Left kidney (tissue), 2 donors: ENCODE measurements around the gene ALDH1A2. TPM values are rescaled to one million over a fixed set of nuclear protein-coding genes. Genes with fewer than 3 reads are reported as not detected.

ENCODE experiments used
- DNase-seq: peaks from one replicate; pipeline ENCODE4 v3.0.0-alpha.2; 2013
- polyA plus RNA-seq: library from polyadenylated mRNA; unstranded; fragments of 120-200 nt; gene quantifications from one replicate; pipeline ENCODE4 v1.2.1, GENCODE V29; 2013; ENCODE audit not compliant: insufficient read length

The ALDH1A2 gene
- polyA plus RNA-seq, 1 donor, result 284 TPM

DNA sequence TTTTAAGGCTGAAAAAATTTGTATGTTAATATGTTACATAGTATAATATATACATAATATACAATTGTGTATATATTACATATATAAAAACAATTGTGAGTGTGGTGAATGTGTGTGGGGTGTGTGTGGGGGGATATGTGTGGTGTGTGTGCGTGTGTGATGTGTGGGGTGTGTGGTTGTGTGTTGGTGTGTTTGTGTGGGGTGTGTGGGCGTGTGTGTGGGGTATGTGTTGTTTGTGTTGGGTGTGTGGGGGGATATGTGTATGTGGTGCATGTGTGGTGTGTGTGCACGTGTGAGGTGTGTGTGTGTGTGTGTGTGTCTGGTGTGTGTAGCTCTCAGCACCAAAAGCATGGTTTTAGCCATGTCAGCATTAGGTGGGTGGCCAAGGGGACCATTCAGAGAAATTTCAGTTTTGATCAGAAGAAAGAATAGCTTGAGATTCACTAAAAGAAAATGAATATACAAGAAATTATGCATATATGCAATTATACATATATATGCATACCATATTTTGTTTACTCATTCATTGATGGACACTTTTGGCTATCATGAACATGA lies 118.9 kb downstream of the ALDH1A2 start:
- DNase-seq, result no peak

DNA sequence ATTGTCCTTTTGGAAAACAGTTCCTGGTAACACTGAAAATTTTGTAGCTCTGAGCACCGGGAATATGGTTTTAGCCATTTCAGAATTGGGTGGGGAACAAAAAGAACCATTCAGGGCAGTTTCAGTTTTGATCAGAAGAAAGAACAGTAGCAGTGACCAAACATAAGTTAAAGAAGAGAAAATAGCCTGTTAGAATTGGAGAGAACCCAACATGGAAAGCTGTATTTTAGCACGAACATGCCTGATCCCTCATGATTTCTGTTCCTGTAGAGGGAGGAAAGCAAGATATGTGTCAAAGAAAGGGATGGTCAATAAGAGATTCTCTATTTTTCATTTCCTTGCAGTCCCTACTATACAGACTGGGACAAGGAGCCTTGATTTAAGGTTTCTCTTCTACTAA lies 119.9 kb downstream of the ALDH1A2 start:
- no peak for DNase-seq

DNA sequence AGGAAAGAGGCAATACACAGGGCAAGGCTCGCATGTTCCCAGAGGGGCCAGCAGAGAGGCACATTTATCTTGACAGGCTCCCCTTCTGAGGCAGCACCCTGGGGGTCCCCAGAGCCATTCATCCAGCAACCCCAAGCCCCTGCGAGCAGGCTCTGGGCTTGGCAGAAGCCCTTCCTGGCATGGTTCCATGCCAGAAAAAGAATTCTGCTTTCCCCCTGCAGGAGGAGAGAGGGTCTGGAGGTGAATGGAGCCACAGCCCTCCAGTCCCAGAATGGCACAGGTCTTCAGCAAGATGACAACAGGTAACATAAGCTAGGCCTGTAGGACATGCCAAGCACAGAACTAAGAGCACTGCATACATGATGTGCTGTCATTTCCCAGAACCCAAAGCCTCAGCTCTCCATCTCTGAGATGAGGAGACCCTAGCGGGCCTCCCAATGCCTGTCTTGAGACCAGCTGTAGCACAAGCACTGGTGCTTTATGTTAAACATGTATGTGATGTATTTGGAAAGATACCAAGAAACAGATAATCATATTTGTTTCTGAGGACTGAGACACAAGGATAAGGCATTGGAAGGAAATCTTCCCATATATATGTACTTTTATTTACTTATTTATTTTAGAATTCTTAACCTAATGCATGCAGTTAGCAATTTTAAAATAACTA lies 121.6 kb downstream of the ALDH1A2 start:
- DNase-seq, result no peak

DNA sequence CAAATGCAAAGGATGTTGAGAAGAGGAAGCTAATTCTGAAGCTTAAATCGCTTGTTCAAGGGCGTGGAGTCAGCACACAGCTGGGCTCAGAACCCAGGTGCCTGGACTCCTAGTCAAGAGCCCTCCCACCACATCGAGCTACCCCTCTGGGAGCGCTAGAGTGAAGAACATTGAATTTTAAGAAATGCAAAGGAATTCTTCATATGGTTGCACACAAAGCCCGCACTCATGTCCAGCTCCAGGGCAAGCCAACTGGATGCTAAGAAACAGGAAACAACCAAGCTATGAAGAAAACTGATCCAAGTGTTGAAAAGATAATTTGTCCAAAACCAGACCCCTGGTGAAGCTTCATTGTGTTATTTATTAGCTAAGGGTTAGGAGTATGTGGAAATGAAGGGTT lies 122.3 kb downstream of the ALDH1A2 start:
- no peak for DNase-seq

DNA sequence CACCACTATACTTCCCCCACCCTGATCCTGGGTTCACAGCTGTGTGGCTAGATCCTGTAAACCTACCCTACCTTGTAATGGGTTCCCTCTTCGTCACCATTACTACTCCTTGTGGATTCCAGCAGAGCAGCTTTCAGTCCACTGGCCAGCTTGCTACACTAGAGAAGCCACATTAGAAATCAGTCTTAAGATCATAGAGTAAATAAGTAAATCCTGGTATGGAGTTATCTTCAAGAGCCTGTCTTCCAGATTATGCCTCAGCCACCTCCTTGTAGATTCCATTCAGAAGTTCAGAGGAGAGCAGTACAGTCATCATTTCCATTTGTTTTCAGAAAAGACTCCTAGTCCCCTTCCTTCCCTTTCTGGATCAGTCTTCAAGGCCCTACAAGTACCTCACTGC lies 123.7 kb downstream of the ALDH1A2 start:
- DNase-seq, result no peak

DNA sequence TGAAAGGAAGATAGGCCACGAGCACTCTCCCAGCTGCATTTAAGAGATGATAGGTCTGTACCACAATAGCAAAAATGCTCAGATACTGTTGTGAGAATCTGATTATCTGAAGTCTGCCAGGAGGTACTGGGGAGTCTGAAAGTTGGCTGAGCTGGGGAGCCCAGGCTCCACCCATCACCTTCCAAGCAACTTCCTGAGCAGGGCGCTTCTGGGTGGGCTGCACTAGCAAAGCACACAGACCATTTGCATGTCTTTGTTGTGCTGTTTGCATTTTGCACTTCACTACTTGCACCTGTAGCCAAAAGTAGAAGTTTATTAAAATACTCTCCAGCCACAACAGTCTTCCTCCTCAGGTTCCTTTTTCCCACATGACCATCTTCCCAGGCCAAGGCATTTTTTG lies 133.2 kb downstream of the ALDH1A2 start:
- DNase-seq, result no peak

DNA sequence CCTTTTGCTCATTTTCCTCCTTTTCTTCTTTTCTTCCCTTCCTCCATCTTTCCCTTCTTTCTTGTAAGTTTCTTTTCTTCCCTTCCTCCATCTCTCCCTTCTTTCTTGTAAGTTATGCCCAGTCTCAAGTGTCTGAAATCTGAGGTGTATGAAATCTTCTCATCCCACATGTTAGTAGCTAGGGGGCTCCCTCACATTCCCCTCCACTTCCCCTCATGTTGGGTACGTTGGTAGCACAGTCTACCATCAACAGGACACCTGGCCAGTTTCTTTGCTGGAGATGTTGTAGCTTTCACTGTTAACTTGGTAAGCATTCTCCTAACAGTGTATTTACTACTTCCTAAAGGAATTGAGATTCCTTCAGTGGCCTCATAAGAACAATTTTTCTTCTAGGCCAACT lies 133.9 kb downstream of the ALDH1A2 start:
- DNase-seq, result no peak

DNA sequence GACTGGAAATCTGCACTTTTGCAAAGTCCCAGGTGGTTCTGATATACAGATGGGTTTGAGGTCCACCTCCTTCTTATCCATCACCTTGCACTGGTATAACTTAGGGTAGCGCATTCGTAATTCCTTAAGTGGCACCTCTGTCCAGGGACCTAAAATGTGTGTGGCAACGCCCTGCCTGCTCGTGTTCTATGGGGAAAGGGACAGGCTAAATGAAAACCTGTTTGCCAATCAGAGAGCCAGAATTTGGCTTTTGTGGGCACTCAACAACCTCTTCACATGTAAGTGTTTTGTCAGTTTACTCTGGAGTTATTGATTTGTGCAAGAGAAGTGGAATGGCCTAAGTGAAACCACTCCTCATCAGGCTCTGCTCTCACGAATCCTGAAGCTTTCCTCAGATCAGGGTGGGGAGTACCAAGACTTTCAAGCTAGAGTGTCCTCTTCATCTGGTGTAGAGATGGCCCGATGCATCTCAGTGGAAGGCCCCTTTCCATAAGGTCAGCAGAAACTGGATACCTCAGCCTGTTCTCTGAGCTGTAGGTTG lies 138.3 kb downstream of the ALDH1A2 start:
- DNase-seq, result no peak

DNA sequence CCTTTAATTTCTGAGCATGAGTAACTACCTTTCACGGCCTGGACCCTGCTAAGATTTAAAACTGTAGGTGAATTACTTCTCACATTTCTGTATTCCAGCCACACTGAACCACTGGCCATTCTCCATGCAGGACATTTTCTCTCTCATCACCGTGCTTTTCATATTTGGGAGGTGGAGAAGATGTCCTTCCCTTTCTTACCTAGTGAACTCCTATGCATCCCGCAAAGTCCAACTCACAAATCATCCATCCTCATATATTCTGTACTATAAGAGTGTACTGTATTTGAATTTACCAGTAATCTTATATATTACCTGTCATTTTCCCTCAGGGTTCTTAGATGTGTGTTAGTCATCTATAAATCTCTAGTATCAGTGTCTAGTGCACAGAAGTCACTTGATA lies 139.9 kb downstream of the ALDH1A2 start:
- DNase-seq, result no peak

DNA sequence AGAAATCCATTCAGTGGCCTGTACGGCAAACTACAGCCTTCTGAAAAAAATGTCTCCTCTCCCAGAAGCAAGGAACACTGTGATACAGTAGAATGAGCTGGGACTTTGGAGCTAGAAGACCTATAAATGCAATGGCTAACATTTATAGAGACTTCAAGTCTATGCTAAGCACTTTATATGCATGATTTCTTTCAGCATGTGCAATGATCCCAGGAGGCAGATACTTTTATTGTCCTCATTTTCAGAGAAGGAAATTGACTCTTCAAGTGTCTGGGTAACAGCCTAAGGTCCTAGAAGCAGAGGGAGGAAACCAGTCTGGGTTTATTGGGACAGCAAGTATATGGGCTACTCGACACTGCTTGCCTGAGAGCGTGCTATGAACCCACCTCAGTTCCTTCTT lies 140.9 kb downstream of the ALDH1A2 start:
- DNase-seq, result no peak

DNA sequence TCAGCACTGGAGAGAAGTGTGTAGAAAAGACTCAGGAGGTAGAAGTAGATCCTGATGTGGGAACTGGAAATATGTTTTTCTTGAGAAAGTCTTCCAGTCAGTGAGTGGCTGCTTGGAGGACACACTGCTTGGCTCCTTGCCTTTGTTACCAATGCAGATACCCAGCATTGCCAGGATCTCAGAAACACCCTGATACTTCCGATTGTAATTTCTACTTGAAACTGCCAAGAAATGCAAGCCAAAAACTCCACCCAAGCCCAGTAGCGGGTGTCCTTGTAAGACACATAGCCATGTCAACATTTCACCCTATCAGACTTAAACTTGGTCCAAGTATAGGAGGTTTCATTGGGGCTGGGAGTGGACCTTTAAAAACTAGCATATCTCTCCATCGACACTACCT lies 141.8 kb downstream of the ALDH1A2 start:
- DNase-seq, result no peak

DNA sequence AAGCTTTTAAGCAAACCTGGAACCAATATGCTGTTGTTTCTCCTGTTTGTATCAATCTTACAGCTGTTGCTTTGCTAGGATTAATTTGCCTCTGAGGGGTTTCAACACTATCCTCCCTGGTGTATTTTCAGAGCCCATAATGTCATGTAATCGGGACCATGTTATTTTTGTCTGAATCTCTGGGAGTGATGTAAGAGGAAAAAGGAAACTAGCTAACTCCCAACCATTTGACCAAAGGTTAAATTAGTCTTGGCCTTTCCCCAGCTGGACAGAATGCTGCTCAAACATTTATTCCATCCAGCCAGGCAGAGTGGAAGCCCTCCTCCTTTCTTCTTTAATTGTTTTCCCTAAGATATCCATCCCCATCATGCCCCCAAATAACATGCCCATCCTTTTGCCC lies 142.2 kb downstream of the ALDH1A2 start:
- DNase-seq, result peak; percentile 70

DNA sequence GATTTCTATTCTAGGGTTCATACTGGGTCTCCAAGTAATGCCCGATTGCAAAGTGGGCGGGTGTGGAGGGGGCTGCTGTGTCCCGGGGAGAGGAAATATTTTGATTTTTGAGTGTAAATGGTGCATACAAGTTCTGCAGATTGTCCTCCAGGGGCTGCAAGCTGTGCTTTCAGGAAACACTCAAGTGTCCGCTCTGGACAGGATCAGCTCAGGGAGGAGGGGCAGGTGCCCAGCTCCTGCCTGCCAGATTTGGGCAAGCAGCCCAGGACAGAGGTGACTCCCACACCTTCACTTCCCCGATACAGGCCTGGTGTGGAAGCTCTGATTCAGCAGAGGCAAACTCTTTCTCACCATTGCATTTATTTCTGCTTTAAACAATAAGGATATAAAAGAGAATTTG lies 142.7 kb downstream of the ALDH1A2 start:
- no peak for DNase-seq

DNA sequence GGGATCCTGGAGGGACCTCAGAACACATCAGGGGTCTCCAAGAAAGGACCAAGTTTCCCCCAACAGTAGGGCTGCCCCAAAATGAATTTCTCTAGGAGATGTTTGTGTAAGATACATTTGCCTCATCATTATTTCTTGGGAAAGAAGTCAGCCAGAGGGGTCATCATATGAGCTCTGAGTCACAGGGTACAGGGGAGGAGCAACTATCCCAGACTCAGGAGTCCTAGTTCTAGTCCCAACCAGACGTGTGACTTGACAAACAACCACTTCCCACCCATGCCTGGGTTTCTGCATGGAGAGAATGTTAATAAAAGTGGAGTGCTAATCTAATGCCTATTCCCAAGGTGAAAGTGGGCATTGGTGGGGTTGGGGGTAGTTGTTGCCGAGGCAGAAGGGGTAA lies 144.1 kb downstream of the ALDH1A2 start:
- no peak for DNase-seq

DNA sequence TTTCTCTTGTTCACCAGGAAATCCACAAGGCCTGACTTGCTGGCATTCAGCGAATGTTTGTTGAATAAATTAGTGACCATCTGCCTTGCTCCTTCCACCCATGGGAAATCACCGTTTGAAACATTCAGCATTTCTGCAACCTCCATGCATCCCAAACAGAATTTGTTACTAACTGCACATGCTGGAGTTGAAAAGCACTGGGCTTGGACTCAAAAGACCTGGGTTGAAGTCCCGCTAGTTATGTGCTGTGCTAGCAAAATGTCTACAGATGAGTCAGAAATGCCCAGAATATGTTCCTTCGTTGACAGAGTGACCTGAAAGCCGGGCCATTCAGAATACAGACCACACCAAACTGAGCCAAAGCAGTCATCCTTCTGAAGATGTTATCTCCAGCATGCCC lies 144.6 kb downstream of the ALDH1A2 start:
- no peak for DNase-seq

DNA sequence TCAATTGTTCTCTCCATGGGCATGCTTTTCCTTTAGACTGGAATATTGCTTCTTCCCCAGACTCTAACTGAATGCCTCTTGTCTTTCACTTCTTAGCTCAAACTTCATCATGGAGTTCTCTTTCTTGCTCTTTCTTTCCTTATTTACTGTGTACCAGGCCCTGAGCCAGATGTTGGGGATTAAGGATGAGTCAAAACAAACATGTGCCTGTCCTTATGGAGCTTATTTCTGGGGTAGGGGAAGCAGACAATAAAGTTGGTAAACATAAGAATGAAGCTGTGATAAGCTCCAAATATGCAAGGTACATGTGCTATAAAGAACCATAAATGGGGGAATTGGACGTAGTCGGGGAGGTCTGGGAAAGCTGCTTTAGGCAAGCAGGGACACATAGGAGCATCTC lies 145.8 kb downstream of the ALDH1A2 start:
- DNase-seq, result no peak

DNA sequence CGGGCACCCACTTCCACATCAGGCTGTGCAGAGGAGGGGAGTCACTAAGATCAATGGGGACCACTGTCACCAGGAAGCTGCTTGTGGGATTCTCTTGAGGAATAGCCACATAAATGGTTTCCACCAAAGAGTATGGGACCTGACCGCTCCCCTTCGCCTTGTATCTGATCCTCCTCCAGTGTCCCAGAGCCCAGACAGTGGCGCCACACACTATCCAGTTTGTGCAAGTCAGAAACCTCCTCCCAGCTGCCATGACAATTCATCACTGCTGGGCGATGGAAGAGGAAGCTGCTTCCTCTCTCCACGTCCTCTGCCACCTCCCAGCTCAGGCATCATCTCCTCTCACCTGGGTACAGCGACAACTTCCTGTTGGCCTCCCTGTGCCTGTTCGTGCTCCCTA lies 147.5 kb downstream of the ALDH1A2 start:
- DNase-seq, result no peak

DNA sequence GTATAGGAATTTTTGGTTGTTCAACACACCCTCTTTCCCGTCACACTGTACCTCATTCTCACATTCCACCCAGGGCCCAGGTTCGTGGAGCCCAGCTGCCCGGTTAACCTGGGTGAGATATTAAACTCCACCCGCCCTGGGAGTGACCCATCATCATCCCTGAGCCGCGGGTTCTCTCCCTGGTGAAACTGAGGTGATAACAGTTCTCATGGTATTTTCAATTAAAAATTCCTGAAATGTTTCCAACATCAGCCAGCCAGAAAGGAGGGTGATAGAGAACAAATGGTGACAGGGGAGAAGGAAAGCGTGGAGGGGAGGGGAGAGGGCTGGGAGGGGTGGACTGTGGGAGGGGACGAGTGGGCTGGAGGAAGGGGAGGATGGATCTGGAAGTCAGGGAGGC lies 148.8 kb downstream of the ALDH1A2 start:
- peak; percentile 53 for DNase-seq

DNA sequence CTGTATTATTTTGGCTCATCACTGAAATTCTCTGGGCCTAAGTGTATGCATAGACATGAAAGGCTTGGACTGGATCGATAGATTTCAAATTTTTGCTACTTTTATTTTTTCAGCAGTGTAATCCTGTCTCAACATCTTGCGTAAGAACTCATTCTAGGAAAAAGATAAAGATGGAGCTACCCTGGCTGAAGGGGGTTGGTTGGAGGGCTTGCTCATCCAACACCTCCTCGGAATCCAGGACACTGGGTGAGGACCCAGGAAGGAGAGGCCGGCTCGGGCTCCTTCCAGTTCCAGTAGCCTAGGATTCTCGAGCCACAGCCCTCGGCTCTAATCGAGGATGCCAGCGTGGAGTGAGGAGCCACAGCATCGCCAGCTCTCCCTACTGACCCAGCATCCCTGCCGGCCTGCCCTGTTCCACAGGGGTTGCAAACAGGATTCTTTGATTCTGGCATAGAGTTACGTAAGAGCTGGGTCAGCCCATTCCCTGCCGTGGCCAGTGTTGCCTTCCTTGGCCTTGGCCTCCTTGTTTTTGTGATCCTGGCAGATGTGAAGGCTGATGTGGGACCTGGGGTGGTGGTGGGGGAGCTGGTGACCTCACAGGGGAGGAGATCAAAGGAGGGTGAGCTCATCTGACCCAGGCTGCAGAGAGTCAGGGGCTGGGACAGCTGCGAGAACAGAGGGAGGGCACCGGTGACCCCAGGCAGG lies 149.5 kb downstream of the ALDH1A2 start:
- DNase-seq, result no peak

DNA sequence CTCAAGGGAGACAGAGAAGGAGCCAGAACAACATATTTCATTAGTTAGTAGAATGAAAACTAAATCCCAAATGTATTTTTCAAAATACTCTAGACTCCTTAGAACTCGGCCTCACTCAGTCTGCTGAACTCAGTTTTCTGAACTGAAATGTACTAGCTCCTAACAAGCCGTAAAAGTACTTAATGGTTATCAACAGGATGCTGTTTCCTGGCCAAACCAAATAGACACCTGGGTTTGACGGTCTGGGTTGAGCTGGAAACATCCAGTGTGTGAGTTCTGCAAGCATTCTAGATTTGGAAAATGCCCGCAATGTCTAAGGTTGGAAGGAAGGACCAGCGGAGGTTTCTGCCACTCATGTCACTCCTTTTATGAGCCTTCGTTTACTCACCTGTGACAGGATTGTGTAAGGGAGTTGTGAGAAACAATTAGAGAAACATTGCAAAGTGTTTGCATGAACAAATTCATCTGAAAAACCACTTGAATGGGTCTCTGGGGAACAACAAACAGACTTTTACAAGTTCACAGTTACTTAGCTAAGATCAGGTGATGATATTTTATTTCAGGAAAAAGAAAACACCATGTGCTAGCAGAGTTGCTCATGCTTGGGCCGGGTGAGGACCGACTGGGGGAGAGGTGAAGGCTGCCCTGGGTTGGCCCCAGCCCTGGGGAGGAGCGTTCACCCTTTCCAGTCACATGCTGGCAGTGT lies 151.0 kb downstream of the ALDH1A2 start:
- no peak for DNase-seq

DNA sequence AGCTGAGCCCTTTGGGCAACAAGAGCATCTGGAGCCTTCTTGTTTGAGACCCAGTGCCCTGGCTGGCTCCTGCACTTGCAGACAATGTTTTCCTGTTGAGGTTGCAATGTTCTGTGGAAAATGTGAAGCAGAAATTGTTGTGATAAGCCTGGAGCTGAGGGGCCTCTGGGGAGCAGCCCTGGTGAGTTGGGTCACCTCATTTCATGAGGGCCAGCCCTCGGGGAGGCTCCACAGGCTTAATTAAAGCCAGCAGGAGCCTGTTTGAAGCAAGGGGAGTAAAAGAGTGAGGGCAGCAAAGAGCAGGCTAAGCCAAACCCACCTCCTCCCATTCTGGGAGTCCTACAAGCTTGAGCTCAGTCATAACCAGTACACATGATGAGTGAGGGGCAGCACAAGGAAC lies 154.3 kb downstream of the ALDH1A2 start:
- DNase-seq, result no peak

DNA sequence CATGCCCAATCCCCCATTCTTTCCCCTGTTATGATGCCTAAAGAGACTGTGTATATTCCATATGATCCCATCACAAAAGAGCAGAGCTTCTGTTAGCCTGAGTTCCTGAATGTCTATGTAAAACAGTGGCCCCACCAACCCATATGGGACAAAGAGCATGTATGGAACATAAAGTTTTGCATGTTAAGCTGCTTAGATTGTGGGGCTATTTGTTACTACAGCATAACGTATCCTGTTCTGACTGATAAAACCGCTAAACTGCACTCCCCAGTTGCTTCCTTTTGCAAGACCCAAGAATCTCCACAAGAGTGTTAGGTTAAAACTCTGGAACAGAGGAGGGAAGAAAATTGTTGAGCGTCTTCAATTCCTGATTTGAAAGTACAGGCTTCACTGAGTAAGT lies 154.8 kb downstream of the ALDH1A2 start:
- DNase-seq, result no peak

DNA sequence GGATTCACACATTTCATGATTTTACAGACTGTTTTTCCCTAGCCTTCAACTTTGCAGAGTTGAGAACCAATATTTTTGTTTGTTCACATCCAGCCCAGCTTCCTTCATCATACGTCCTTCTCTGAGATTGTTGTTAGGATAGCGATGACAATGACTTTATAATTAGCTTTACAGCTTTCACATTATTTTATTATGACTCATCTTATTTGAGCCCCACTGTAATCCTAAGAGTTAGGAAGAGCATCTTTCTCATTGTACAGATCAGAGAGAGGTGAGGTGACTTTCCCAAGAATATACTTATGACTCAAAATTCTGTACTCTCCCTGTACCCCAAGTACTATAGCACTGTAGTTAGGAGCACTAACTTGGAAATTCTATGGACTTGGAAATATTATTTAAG lies 156.1 kb downstream of the ALDH1A2 start:
- no peak for DNase-seq
